Activated CD4-positive, alpha-beta T cell treated with anti-CD3 and anti-CD28 coated beads, Interleukin-2, amount 50 U/mL, for 24 hours (primary cell): ENCODE results near the gene SPTB.

ENCODE experiments used
- DNase-seq, 2 donors: peaks; one replicate each; pipeline ENCODE4 v3.0.0-alpha.2; 2020; ENCODE audit warnings: low read depth in 1 of 2, low spot score in 1 of 2

Gene SPTB

DNA sequence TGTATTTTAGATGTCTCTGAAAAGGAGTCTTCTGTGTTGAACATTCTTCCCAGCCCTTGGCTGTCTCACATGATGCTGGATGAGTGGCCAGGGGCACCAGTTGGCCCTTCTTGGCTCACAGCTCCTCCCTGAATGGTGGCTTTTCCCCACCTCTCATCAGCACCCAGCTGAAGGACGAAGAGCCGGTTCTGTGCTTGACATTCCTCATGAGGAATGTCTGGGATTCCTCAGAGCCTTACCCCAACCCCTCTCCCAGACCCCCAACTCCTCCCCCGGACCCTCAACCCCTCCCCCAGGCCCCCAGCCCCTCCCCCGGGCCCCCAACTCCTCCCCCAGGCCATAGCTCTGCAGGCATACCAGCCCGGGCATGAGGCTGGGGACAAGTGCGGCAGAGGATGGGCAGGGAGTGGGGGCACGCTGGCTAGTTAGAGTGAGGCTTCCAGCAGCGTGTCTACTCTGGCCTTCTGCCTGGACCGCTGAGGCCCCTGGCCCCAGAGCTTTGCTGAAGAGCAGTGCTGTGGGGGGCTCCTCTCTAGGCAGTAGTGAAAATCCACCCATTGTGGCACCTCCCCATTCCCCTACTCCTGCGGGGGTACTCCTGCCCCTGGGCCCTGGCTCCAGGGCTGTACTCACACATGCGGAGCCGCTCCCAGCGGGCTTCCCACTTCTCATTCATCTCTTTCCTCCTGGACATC lies 111.2 kb downstream of the SPTB start:
- no peak for DNase-seq

DNA sequence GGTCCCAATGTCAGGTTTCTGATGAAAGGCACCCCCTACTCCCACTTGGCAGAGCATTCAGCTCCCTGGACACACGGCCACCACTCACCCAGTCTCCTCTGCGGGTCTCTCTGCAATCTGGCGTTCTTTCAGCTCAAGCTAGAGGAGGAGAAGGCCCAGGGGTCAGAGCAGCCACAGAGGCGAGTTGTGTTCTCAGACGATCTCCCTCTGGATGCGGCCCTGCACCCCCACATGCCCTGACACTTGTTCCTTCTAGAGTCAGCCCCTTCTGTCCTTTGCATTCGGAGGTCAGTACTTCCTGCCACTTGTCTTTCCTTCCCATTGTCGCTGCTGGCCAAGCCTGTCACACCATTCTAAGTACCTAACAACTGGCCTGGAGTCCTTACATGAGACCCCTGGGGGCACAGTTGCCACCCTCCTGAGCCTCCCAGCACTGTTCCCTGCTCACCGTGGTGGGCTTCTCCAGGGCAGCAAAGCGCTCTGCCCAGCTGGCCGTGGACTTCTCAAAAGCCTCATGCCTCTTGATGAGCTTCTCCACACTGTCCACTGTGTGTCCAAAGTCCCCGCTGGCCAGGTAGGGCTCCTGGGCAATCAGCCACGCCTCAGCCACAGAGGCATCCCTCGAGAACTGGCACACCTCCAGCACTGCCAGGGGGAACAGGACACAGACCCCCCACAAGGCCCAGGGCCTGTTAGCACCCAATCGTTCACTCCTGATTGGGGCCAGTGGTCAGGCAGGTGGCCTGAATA lies 112.3 kb downstream of the SPTB start:
- no peak for DNase-seq

DNA sequence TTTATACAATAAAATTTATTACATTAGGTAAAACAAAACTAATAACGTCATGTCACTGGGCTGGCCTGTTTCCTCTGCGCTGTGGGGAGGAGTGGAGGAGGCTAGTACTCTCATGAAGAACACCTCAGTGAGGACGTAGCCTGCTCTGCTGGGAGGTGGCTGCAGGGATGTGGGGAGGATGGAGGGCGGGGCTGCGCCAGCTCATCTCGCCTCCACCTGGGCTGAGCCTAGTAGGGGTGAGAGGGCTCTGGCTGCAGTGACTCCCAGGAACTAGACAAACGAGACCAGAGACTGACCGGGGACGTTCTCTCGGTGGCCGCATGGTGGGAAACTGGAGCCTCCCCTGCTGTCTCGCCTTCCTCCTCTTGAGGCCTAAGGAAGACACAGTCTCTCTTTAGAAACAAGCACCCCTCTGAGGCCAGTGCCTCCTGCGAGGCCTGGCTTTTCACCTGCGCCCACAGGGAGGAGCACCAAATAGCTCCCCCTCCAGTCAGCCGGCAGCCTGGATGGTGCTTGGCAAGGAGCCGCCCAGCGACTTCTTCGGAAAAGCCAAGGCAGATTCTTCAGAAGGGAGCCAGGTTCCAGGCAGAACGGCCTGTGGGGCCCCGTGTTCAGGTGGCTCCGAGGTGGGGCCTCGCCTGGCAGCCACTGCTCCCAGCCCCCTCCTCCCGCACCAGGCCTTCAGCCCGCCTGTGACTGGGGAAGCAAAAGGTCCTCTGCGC lies 113.1 kb downstream of the SPTB start:
- no peak for DNase-seq

DNA sequence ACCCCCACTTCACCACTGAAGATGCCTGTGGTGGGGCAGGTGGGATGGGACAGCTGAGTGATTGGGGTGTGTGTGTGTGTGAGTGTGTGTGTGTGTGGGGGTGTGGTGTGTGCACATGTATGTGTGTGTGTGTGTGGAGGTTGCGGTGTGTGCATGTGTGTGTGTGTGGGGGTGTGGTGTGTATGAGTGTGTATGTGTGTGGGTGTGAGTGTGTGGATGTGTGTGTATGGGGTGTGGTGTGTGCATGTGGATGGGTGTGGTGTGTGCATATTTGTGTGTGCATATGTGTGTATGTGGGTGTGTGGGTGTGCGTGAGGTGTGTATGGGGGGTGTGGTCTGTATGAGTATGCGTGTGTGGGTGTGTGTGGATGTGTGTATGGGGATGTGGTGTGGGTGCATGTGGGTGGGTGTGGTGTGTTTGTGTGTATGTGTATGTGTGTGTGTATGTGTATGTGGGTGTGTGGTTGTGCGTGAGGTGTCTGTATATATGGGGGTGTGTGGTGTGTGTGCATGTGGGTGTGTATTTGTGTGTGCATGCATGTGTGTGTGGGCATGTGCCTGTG lies 113.9 kb downstream of the SPTB start:
- DNase-seq, result no peak

DNA sequence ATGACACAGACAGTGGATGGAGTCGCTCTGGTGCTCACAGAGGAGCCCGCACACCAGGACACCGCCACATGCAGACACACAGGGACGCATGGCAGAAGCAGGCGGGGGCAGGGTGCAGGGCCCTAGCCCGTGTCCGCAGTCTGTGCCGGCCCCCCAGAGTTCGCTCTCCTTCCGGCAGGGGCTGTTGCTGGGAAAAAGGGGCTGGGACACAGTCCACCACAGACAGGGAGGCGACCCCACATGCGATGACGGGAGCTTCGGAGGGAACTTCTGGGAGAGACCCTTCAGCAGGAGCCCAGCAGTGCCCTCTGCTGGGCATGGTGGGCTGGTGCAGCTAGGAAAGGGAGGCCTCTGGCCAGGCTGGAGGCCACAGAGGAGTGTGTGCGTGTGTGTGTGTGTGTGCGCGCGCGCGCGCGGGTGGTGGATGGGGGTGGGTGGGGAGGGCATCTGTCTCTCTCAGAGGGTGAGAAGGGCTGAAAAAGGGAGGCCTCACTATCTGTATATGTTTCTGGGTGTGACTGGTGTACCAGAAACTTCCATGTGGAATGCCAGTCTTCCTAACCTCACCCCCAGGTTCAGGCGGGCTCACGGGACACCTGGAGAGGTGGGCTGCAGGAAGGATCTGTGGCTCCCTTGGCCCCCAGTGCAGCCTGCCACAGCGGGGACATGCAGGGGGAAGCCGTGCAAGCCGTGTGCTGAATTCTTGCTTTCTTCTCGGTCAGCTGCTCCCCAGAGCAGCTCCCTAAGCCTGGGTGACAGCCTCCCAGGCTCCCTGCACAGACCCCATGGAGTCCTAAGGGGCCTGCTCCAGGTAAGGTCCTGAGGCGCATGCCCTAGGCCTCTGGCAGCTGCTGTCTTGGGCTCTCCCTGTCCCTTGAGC lies 114.8 kb downstream of the SPTB start:
- DNase-seq, result peak; percentile 36 to 59

DNA sequence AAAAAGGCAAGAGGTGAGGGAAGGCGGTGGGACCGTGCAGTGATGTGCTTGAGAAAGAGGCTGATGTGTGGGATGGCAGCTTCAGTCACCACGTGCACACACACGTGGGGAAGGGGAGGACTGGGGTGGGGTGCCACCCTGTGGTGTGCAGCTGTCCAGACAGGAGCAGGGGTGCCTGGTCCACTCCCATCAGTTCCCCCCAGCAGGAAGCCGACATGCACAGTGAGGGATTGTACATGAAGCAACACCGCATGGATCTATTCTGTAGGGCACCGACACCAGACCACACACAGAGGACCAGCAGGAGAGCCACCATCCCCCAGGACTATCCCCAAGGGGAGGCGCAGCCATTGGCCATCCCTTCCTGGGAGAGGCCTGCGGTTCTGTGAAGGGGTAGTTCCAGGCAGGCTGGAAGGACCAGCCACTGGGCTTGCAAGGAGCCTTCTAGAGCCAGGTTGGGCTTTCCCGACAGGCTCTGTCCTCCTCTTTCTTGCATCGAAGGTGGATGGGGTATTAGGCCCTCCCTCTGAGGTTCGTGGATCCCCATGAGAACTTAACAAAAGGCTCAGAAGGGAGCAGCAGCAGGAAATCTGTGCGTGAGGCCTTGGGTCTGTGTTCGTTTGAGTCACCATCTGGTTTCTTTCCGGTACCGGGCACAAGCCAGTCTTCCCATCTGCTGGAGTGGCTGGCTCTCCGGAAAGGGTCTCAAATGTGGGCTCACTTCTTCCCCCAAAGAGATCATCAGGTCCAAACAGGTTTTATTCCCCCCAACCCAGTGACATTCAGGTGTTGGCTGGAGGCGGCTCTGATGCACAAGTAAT lies 115.7 kb downstream of the SPTB start:
- no peak for DNase-seq

DNA sequence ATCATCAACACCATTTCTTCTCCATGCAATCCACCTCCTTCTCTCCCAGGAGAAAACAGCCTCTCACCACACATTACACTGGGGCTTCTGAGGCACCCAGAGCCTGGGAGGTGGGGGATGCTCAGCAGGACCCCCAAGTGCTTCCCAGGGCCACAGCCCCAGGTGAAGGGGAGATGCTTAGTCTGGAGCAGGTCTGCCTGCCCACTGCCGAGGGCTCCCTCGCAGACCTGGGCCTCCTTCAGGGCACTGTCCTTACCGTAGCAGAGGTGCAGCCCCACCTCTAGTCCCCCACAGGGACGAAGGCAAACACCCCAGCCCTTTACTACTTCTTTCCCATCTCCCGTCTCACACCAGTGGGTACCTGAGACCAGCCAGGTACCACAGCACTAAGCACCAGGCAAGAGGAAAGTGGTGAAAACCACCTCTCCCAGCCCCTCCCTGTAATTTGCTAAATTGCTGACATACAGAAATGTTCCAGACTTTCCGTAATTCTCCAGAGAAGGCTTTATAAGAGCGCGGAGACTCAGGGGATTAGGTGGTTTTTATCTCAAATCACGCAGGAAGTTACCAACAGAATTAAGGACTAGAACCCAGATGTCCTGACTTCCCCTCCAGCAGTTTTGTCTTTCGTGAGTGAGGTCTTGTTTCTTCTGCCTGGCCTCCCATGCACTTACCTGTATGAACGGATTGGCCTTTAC lies 116.5 kb downstream of the SPTB start:
- no peak for DNase-seq

DNA sequence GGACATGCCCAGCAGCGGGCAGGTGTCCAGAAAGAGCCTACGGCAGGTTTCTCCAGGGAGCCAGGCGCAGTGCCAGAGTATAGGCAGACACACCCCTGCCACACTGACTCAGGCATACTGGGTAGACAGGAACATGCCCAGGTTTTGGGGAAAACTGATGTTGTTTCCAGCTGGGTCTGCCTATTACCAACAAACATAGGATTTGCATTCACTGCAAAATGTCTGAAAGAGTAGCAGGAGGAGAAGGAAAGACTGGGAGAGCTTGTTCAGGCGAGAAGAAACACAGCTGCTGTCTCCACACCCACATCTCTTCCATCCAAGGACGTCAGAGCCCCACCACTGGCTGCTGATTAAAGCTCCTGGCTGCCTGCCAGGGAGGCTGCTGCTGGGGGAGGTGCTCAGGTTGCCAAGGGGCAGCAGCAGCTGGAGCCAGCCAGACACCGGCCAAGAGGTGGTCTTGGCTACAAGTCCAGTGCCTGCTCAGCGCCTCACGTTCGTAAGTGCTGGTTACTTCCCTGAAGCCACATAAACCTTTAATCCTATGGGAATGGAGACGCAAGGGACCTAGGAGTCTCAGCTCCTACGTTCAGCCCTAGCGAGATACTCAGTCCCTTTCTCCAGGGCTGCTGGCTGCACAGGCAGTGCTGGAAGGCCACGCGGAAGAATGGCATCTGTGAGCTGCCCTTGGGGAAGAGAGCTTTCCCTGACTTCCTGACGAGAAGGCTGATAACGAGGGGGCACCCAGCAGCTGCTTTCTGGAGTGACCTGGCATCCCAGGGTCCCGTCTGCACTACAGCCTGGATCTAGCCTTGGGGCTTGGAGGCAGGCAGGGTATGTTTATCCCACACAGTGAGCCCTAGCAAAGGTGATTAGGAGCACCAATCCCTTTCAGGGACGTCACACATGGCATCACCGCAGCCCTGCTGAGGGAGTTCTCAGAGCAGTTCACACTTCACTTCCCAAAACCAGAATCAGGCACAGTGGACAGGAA lies 117.4 kb downstream of the SPTB start:
- DNase-seq, result no peak

DNA sequence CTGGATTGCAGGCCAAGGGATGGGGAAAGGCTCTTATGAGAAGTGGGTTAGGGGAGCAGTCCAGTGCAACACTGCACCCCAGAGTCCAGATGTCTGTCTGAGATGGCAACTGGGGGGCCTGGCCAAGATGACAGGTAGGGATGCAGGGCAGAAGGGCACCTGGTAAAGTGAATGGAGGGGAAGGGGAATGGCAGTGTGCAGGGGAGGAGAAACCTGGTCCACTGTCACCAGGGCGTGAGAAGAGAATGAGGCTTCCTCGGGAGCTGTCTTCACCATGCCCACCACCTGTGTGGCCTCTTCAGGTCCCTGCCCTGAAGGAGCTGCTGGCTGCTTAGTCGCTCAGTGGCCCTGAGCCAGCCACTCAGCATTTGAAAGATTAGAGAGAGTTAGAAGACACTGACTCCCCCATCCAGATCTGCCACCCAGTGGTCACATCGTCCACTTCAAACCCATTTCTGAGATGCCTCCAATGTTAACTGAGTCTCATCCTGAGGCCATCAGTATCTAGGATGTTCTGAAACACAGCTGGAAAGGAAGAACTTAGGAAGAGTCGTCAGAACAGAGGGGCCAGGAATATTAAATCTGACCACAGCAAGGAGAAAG lies 118.2 kb downstream of the SPTB start:
- DNase-seq, result no peak

DNA sequence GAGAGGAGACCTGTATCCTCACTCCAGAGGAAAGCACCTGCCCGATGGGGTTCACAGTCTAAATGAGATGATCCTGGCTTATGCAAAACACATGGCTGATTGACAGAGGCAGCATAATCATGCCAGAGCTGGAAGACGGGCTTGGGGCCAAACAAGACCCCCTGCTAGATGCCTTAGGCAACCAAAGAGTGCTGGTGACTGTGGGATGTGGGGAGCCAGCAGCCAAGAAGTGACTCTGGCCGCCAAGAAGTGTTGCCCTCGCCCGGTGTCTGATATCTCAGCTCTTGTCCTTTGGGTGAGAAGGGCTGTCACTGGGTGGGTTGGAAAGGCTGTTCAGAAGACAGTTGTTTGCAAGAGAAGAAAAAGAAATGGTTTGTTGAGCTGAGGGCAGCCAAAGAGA lies 118.8 kb downstream of the SPTB start:
- DNase-seq, result no peak

DNA sequence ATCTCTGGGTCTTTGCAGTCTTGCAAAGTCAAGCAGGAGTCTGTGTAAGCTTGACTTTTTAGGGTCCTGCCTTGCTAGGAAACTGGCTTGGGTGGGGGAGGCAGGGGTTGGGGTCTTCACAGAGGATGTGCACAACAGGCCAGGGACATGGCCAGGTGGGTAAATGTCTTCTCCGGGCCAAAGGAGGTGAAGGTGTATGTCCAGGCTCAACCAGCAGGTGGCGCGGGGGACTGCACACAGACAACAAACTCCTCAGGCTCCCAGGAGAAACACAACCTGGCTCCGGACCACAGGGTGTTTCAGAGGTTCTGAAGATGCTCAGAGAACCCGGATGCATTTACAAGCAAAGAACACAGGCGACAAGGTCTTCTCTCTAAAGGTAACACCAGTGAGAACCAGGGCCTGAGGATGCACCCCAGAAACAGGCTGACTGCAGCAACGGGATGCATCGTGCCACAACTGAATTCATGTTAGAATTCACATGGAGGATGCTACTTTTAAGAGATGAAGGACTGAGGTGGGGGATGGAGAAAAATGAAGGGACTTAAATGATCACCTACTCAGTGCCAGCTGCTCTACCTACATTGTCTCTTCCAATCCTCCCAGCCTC lies 119.5 kb downstream of the SPTB start:
- DNase-seq, result peak; percentile 20 to 39

DNA sequence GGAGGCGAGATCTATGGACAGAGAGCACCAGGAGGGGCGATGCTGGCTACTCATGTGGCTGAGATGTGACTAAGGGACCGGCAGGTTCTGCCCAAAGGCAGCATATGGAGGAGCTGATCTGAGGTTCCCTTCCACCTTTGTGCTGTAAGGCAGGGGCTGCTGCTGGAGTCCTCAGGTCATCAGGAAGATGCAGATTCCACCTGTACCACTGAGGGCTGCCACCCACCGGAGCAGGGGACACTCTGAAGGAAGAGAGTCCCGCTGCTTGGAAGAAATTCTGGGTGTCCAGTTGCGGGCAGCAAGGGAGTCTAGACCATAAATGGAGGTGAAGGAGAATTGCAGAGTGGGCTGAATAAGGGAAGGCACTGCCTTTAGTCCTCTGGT lies 120.2 kb downstream of the SPTB start:
- DNase-seq, result no peak

DNA sequence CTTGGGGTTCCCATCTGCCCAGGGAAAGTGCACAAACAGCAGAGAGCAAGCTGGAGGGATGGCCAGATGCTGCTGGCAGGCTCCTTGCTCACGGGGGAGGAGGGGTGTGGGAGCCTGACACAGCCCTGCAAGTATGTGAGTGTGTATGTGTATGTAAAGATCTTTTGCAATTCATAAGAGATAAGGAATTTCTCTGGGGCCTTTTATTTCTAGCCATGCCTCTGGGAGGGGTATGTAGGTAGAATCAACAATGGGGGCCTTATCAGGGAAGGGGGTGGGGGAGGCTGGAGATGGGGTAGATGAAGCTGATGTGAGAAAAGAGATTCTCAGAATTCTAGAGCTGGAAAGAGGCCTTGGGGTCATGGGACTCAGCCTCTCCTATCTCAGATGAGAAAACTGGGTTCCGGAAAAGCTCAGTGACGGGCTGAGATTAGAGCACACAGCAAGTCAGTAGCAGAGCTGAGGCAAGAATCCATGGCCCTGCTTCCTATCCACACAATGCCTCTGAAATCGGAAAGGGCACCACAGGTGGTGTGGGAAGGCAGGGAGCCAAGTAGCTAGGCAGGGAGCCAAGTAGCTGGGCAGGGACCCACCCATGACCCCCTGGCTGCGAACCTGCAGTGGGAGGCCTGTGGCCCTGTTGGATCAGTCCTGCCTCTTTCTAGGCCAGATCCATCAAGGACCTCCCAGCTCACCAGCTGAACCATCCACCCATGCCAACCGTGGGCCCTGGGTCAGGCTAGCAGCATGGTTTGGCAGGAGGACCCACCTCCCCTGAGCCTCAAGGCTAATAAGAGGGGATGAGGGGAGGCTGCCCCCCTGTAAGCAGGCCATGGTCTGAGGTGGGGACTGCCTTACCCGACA lies 120.8 kb downstream of the SPTB start:
- no peak for DNase-seq

DNA sequence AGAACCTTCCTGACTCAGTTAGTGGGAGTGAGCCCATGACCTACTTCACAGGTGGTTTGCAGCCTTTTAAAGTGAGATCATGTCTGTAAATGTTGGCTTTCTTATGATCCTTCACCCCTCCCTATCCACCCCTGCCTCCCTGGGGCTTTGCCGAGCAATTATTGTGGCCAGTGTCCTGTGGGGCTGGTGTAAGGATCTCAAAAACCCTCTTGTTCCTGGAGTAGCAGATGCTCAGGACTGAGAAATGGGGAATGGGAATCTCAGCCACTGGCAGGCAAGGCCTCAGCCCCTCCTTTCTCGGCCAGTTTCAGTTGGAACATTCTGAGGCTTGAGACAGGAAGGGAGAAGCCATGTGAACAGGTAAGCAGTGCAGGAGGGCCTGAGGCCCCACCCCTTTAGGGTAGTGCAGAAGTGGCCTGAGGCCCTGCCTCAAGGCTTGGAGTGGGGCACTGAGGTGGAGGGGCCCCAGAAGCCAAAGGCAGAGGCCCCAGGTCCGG lies 121.6 kb downstream of the SPTB start:
- no peak for DNase-seq

DNA sequence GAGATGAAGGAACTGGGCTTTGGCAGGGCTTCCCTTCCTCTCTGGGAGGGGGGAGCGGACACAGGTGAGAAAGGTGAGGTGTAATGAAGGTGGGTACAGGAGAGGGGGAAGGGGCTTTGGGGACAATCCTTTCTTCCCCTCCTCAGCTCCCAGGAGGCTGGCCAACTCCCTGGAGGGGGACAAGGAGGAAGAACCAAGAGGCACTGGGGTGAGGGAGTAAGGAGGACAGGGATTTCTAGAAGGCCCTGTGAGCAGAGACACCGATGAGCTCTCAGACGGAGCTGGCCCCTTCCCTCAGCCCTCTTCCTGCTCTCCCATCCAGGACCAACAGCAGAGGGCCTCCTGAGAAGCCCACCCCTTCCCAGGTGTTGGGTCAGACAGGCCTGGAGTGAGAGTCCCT lies 122.1 kb downstream of the SPTB start:
- DNase-seq, result no peak

DNA sequence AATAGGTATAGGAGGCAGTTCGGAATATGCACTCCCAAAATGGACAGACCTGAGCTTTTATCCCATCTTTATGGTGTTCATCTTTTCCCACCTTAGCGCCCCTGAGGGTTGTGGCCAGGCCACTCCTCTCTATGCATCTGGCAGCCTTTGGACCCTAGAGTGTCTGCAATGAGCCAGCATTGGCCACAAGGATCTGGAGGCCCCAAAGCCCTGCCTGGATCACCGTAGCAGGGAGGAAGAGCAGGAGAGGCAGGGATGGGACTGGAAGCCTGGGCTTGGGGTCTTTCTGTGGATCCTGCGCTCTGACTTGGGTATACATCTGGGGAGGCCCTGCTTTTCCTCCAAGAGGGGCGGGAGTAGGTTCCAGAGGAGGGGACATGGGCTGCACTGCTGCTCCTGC lies 123.0 kb downstream of the SPTB start:
- no peak for DNase-seq
